Hematopoietic multipotent progenitor cell treated with erythropoietin and hydrocortisone succinate and interleukin-3 and kit ligand, for 4 days (in vitro differentiated cells): Measurements from ENCODE around the gene XYLT2.
"Not testable (repeated sequence)": the region's sequence is repeated elsewhere in the genome, so short reads cannot be mapped to it uniquely, and the experiment has no call there.

Experiments
- DNase-seq: peaks from one replicate; pipeline ENCODE4 v3.0.0-alpha.2; 2015

The XYLT2 gene

DNA sequence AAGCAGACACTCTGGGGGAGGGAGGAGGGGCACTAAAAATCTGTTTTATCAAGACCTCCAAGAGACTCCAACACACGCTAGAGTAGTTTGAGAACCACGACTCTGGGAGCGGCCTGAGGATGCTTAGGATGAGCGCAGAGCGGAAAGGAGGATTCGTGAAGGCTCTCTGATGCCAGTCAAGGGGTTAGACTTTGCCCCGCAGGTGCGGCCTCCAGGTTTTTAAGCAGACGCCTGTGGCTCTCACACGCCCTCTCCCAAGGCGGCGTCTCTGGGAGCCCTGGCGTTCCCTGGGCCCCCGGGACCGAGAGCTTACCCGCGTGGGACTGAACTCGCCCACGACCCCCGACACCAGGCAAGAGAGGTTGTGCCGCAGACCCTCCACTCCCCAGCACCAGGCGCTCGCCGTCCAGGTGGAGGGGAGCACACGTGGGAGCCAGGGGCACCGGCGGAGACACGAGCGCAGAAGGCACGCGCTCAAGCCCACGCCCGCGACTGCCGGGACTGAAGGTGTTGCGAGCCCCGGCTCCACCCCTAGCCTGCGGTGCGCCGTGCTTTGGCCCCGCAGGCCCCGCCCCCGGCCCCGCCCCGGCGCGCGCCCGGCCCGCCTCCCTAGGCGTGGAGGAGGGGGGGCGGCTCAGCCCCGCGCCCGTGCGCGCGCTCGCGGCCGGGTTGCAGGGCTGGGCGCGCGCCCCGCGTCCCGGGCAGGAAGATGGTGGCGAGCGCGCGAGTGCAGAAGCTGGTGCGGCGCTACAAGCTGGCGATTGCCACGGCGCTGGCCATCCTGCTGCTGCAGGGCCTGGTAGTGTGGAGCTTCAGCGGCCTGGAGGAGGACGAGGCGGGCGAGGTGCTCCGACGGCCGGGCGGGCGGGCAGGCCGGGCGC is at the start of gene XYLT2:
Gene XYLT2 (plus strand): TSS at position 695 of the 881 bp plus-strand sequence. CDS start 15 bp downstream, at position 710.
- DNase-seq = peak; percentile 92

DNA sequence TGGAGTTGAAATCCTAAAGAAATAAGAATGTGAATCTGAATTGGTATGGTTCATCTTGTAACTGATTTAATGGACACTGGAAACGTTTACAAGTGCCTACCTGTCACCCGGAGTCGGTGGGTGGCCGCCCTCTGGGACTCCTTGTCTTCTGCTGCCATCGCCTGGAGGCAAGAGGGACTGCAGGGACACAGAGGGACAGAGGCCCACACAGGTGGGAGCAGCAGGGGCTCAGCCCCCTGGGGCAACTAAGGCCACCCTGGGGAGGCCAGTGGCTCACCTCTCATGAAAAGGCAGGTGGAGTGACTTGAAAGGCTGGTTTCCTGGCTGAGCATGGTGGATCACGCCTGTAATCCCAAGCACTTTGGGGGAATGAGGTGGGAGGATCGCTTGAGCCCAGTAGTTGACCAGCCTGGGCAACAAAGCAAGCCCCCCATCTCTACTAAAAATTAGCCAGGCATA is 48.5 kb upstream of the XYLT2 start:
- peak; percentile 80 for DNase-seq

DNA sequence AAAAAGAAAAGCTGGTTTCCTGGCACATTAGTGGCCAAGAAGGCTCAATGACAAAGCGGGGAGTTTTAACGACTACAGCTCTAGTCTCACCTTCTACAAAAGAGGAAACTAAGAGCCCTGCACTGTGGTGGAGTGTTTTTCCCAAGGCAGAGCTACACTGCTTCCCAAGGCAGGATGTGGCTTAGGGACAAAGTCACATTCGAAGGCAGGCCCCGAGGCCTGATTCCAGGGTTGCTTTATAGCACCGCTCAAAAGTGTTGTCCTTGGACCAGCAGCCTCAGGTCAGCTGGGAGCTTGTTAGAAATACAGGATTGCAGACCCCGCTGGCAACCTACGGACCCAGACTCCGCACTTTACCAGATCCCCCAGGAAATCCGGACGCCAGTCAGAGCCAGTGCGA is 47.9 kb upstream of the XYLT2 start:
- no peak for DNase-seq

GRCh38 chr17:50299776-50300175 is 46.1 kb upstream of the XYLT2 start:
- DNase-seq = no peak

DNA sequence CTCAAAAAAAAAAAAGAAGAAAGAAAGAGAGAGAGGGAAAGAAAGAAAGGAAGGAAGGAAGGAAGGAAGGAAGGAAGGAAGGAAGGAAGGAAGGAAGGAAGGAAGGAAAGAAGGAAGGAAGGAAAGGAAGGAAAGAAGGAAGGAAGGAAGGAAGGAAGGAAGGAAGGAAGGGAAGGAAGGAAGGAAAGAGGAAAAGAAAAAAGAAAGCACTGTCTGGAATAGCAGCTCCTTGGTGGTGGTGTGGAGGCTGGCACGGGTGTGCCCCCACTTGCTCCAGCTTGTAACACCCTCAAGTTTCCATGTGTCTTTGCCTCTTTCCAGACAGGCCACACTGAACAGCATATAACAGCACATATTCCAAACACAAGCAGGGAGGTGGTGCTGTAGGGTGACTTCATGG is 45.1 kb upstream of the XYLT2 start:
- DNase-seq = not testable (repeated sequence)

- DNase-seq = peak; percentile 65
These were observed 43.9 kb upstream of the XYLT2 start for GRCh38 chr17:50301891-50302584.

DNA sequence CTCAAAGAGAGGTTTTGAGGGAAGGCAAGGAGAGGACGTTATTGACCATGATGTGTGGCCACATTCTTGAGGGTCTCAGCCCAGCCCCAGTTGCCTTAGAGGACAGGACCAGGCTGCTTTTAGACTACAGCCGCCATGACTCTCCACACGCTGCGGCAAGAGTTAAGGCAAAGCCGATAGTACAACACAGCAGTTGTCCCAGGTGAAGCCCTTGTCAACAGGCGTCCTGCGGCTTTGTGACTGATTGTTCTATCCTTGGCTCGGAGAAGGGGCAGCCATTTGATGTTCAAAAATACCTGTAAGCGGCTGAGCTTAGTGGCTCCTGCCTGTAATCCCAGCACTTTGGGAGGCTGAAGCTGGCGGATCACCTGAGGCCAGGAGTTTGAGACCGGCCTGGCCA is 42.9 kb upstream of the XYLT2 start:
- DNase-seq = no peak

DNA sequence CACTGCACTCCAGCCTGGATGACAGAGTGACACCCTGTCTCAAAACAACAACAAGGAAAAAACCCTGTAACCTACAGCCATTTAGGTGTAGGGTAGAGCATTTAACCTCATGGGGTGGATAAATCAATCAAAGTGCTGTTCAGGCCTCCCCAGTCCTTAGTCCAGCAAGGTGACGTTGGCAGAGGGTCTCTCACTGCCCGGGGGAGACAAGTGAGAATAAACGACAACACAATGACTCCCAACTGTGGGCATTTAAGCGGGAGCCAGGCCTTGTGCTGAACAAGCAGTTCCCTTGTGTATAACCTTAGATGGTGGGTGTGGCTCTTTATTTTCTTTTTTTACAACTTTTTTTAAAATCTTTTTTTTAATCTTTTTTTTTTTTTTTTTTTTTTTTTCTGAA is 42.3 kb upstream of the XYLT2 start:
- no peak for DNase-seq

GRCh38 chr17:50304781-50305404 is 41.0 kb upstream of the XYLT2 start:
- no peak for DNase-seq

- no peak for DNase-seq
These were observed 38.3 kb upstream of the XYLT2 start for GRCh38 chr17:50307654-50308053.

- DNase-seq = no peak
These were observed 37.3 kb upstream of the XYLT2 start for GRCh38 chr17:50308666-50309065.

- no peak for DNase-seq
These were observed 35.3 kb upstream of the XYLT2 start for GRCh38 chr17:50310455-50311111.

DNA sequence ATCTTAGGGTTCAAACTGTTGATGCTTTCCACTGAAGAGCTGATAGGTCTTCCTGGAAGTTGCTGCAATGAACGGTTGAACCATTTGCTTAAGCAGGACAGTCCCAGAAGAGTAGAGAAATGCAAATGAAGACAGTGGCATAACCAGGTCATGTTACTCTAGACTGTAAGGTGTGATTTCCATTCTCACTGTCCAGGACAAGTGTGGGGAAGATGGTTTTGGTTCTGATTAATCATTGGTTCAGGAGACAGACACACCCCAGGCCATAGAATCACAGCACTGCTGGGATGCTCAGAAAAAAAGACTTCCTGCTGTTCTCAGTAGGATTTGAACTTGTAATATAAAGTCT is 34.8 kb upstream of the XYLT2 start:
- no peak for DNase-seq

GRCh38 chr17:50311483-50311882 is 34.4 kb upstream of the XYLT2 start:
- DNase-seq = no peak

- no peak for DNase-seq
These were observed 33.6 kb upstream of the XYLT2 start for GRCh38 chr17:50312308-50312707.

- no peak for DNase-seq
These were observed 31.4 kb upstream of the XYLT2 start for GRCh38 chr17:50314456-50315011.

DNA sequence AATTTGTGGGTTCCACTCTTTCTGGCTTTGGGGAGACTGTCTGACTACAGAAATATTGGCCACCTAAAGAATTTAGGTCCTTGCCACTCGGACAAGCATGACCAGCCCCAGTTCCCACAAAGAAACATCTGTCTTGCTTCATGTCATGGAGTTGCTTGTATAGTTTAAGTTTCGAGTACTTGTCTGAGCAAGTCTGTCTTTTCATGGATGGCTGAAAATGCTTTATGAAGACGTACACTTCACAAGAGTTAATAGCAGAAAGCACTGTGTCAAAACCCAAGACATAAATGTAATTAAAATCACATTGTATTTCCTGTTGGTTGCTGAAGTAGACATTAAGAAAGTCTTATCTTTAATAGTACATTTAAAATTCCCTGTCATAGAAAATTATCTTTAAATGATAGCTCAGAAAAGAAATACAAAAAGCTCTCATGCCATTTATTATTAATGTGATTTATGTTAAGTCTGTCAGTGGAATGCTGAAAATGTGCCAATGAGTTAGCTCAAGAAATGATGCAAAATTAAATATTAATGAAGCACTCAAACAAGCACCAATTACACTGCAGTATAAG is 29.8 kb upstream of the XYLT2 start:
- no peak for DNase-seq

- not testable (repeated sequence) for DNase-seq
These were observed 29.3 kb upstream of the XYLT2 start for GRCh38 chr17:50316660-50317059.

DNA sequence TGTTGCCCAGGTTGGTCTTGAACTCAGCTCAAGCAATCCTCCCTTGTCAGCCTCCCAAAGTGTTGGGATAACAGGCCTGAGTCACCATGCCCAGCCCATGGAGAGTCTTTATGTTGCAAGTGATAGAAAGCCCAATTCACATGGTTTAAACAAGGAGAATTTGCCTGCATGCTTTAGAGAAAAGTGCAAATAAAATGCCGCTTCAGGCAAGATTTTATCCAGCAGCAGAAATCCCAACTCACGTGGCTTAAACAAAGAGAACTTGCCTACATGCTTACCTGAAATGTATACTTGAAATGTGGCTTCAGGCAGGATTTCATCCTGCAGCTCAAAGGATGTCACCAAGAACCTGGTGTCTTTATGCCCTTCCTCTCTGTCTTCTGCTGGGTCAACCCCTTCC is 28.8 kb upstream of the XYLT2 start:
- no peak for DNase-seq

GRCh38 chr17:50318501-50319285 is 27.2 kb upstream of the XYLT2 start:
- no peak for DNase-seq

- DNase-seq = no peak
These were observed 26.5 kb upstream of the XYLT2 start for GRCh38 chr17:50319306-50320004.
